Thymus (tissue), 11 donors: ENCODE data around the gene ANKRD36B. TPM values are rescaled to one million over a fixed set of nuclear protein-coding genes. Genes with fewer than 3 reads are reported as not detected.
"Not testable (repeated sequence)": the region's sequence is repeated elsewhere in the genome, so short reads cannot be mapped to it uniquely, and the experiment has no call there.

Source experiments
- DNase-seq, 9 donors: peaks; one replicate each; pipeline ENCODE4 v3.0.0-alpha.2; 2013; ENCODE audit warnings: low spot score in 9 of 9, low read depth in 6 of 9, missing footprints in 1 of 9
- H3K27ac ChIP-seq, 2 donors: one replicate each; pipeline ENCODE4 v1.5.1; 2013; ENCODE audit warnings: control low read depth in 1 of 2, low read depth in 1 of 2, low read length in 1 of 2, mild to moderate bottlenecking in 1 of 2, moderate library complexity in 1 of 2
- H3K27me3 ChIP-seq, 2 donors: one replicate each; pipeline ENCODE4 v1.5.1; 2013; ENCODE audit warnings: low read length in 1 of 2; ENCODE audit not compliant: control insufficient read depth in 2 of 2, insufficient read depth in 1 of 2
- H3K36me3 ChIP-seq, 2 donors: one replicate each; pipeline ENCODE4 v1.5.1; 2013; ENCODE audit warnings: low read length in 1 of 2, mild to moderate bottlenecking in 1 of 2, moderate library complexity in 1 of 2; ENCODE audit not compliant: control insufficient read depth in 2 of 2, insufficient read depth in 2 of 2
- H3K4me1 ChIP-seq, 2 donors: one replicate each; pipeline ENCODE4 v1.5.1; 2013; ENCODE audit warnings: low read length in 2 of 2; ENCODE audit not compliant: control insufficient read depth in 2 of 2, insufficient read depth in 2 of 2
- H3K4me3 ChIP-seq, 2 donors: one replicate each; pipeline ENCODE4 v1.5.1; 2013; ENCODE audit warnings: low read length in 2 of 2, control low read depth in 1 of 2, mild to moderate bottlenecking in 1 of 2
- H3K9me3 ChIP-seq, 2 donors: one replicate each; pipeline ENCODE4 v1.5.1; 2013; ENCODE audit warnings: low read length in 1 of 2, mild to moderate bottlenecking in 1 of 2; ENCODE audit not compliant: control insufficient read depth in 2 of 2, insufficient read depth in 1 of 2
- WGBS: extraction: QIAGEN DNeasy Blood & Tissue Kit; methylation state at CpG from one replicate; pipeline ENCODE4 v1.1.7; 2013; 5-methylcytosine and 5-hydroxymethylcytosine counted together
- polyA plus RNA-seq: library from polyadenylated mRNA; stranded (reverse); fragments of 200-250 nt; gene quantifications from one replicate; pipeline ENCODE4 v1.2.3, GENCODE V29; 2013
- total RNA-seq: library from RNA; stranded (reverse); fragments of 120-200 nt; gene quantifications from one replicate; pipeline ENCODE4 v1.2.4, GENCODE V29; 2013
- donor health status: healthy.

The ANKRD36B gene
- total and polyA plus RNA-seq, 2 donors, result 31.9 to 47.6 TPM

- not testable (repeated sequence) for H3K27ac ChIP-seq, DNase-seq, H3K9me3 ChIP-seq, H3K27me3 ChIP-seq, H3K4me1 ChIP-seq, H3K4me3 ChIP-seq, H3K36me3 ChIP-seq
- WGBS, result 92% methylated on average over 2 of the region's 7 CpGs
These were observed 22.2 kb upstream of the ANKRD36B start for GRCh38 chr2:97611895-97612294.

GRCh38 chr2:97608745-97609144 is 19.1 kb upstream of the ANKRD36B start:
- H3K4me1 ChIP-seq, DNase-seq, H3K4me3 ChIP-seq, H3K9me3 ChIP-seq, H3K36me3 ChIP-seq, H3K27ac ChIP-seq, H3K27me3 ChIP-seq: not testable (repeated sequence)
- 98% methylated on average over 4 of the region's 4 CpGs for WGBS

GRCh38 chr2:97605524-97606339 is 16.1 kb upstream of the ANKRD36B start:
- not testable (repeated sequence) for DNase-seq, H3K36me3 ChIP-seq, H3K27ac ChIP-seq, H3K27me3 ChIP-seq, H3K9me3 ChIP-seq, H3K4me3 ChIP-seq, H3K4me1 ChIP-seq
- WGBS, result 92% methylated on average over 4 of the region's 12 CpGs

- H3K27ac ChIP-seq, H3K9me3 ChIP-seq, H3K36me3 ChIP-seq, H3K4me1 ChIP-seq, DNase-seq, H3K27me3 ChIP-seq, H3K4me3 ChIP-seq: not testable (repeated sequence)
- WGBS, result 96% methylated on average over 4 of the region's 8 CpGs
These were observed 15.4 kb upstream of the ANKRD36B start for GRCh38 chr2:97605109-97605508.

GRCh38 chr2:97601537-97601936 is 11.9 kb upstream of the ANKRD36B start:
- H3K27me3 ChIP-seq, H3K27ac ChIP-seq, H3K36me3 ChIP-seq, H3K4me3 ChIP-seq, DNase-seq, H3K4me1 ChIP-seq, H3K9me3 ChIP-seq: not testable (repeated sequence)
- WGBS, result 71% methylated on average over 9 of the region's 10 CpGs

GRCh38 chr2:97596180-97596579 is 6.5 kb upstream of the ANKRD36B start:
- WGBS, result 94% methylated on average over 4 of the region's 4 CpGs
- DNase-seq, result not testable (repeated sequence)

GRCh38 chr2:97593520-97593919 is 3.8 kb upstream of the ANKRD36B start:
- WGBS, result 94% methylated on average over 3 of the region's 3 CpGs
- H3K27ac ChIP-seq, H3K9me3 ChIP-seq, H3K36me3 ChIP-seq, DNase-seq, H3K4me3 ChIP-seq, H3K27me3 ChIP-seq, H3K4me1 ChIP-seq: not testable (repeated sequence)

More at GRCh38 chr2:97596180-97596579, 6.5 kb upstream of the ANKRD36B start:
- not testable (repeated sequence) for H3K27ac ChIP-seq, H3K9me3 ChIP-seq, H3K4me3 ChIP-seq, H3K36me3 ChIP-seq, H3K4me1 ChIP-seq, H3K27me3 ChIP-seq

- peak; percentile 51 to 88 (median 75) for DNase-seq
These were observed 1.1 kb upstream of the ANKRD36B start for GRCh38 chr2:97590515-97591394.

GRCh38 chr2:97589257-97589597 is 450 bp downstream of the ANKRD36B start:
- H3K27ac ChIP-seq, result peak overlapping the region; percentile 93
- DNase-seq, H3K36me3 ChIP-seq, H3K27me3 ChIP-seq, H3K4me1 ChIP-seq, H3K9me3 ChIP-seq: not testable (repeated sequence)
- H3K4me3 ChIP-seq, result peak overlapping the region; percentile 60 to 62
- WGBS, result 2% methylated on average over 11 of the region's 14 CpGs

More at GRCh38 chr2:97590515-97591394, 1.1 kb upstream of the ANKRD36B start:
- not testable (repeated sequence) for H3K9me3 ChIP-seq, H3K36me3 ChIP-seq, H3K27me3 ChIP-seq, H3K4me1 ChIP-seq
- peak overlapping the region; percentile 55 to 59 for H3K4me3 ChIP-seq
- H3K27ac ChIP-seq, result peak overlapping the region; percentile 89 to 93
- WGBS, result 4% methylated on average over 32 of the region's 33 CpGs
